Effector memory CD4-positive, alpha-beta T cell (primary cell): ENCODE results near the gene COMMD2.

Experiments
- DNase-seq, 3 donors: peaks; one replicate each; pipeline ENCODE4 v3.0.0-alpha.2; 2020
- H3K27ac ChIP-seq: 2 replicates; pipeline ENCODE4 v1.7.0; 2013; ENCODE audit warnings: mild to moderate bottlenecking, low read length, moderate library complexity; ENCODE audit not compliant: insufficient read depth, poor library complexity, severe bottlenecking
- H3K27me3 ChIP-seq: replicated peaks from 2 replicates; pipeline ENCODE4 v1.7.0; 2013; ENCODE audit warnings: mild to moderate bottlenecking, low read length; ENCODE audit not compliant: insufficient read depth, control insufficient read depth, poor library complexity, severe bottlenecking
- H3K36me3 ChIP-seq: 2 replicates; pipeline ENCODE4 v1.7.0; 2013; ENCODE audit warnings: mild to moderate bottlenecking, low read length, moderate library complexity; ENCODE audit not compliant: control insufficient read depth, insufficient read depth
- H3K4me1 ChIP-seq: 2 replicates; pipeline ENCODE4 v1.7.0; 2013; ENCODE audit warnings: low read length, mild to moderate bottlenecking; ENCODE audit not compliant: control insufficient read depth, insufficient read depth, poor library complexity, severe bottlenecking
- H3K4me3 ChIP-seq: 2 replicates; pipeline ENCODE4 v1.7.0; 2013; ENCODE audit warnings: low read length, low read depth, mild to moderate bottlenecking; ENCODE audit not compliant: insufficient read depth, poor library complexity, severe bottlenecking
- H3K9me3 ChIP-seq: 2 replicates; pipeline ENCODE4 v1.7.0; 2013; ENCODE audit warnings: mild to moderate bottlenecking, low read length, moderate library complexity; ENCODE audit not compliant: control insufficient read depth

Gene COMMD2

GRCh38 chr3:149765762-149766334 is 13.6 kb upstream of the COMMD2 start:
- no peaks in the 10 kb centered on the region for H3K36me3 ChIP-seq
- H3K27me3 ChIP-seq: peaks cover 6% of the 10 kb centered on the region
- H3K9me3 ChIP-seq: no peaks in the 10 kb centered on the region
- DNase-seq: no peak
- H3K4me3 ChIP-seq: no peak overlapping the region
- H3K4me1 ChIP-seq: no peaks in the 10 kb centered on the region
- no peak overlapping the region for H3K27ac ChIP-seq

GRCh38 chr3:149764302-149764701 is 12.0 kb upstream of the COMMD2 start:
- no peak overlapping the region for H3K4me3 ChIP-seq
- H3K9me3 ChIP-seq: no peaks in the 10 kb centered on the region
- H3K36me3 ChIP-seq: no peaks in the 10 kb centered on the region
- no peaks in the 10 kb centered on the region for H3K4me1 ChIP-seq
- H3K27me3 ChIP-seq: peaks cover 6% of the 10 kb centered on the region
- no peak for DNase-seq
- H3K27ac ChIP-seq: no peak overlapping the region

GRCh38 chr3:149763565-149764195 is 11.4 kb upstream of the COMMD2 start:
- Histone ChIP-seq H3K27ac (no peak overlapping the region), H3K27me3 (peaks cover 6% of the 10 kb centered on the region), H3K9me3 (no peaks in the 10 kb centered on the region), H3K36me3 (no peaks in the 10 kb centered on the region), H3K4me1 (no peaks in the 10 kb centered on the region), H3K4me3 (no peak overlapping the region)
- no peak for DNase-seq

- H3K36me3 ChIP-seq: no peaks in the 10 kb centered on the region
- H3K4me3 ChIP-seq: no peak overlapping the region
- H3K4me1 ChIP-seq: peaks cover 5% of the 10 kb centered on the region
- no peaks in the 10 kb centered on the region for H3K9me3 ChIP-seq
- DNase-seq: no peak
- no peaks in the 10 kb centered on the region for H3K27me3 ChIP-seq
- no peak overlapping the region for H3K27ac ChIP-seq
Observed at GRCh38 chr3:149753717-149754116, 1.4 kb upstream of the COMMD2 start.

GRCh38 chr3:149752788-149753136 is 473 bp upstream of the COMMD2 start:
- no peaks in the 10 kb centered on the region for H3K36me3 ChIP-seq
- DNase-seq: no peak

GRCh38 chr3:149751551-149751950 is 738 bp downstream of the COMMD2 start:
- Histone ChIP-seq H3K9me3 (no peaks in the 10 kb centered on the region), H3K27me3 (no peaks in the 10 kb centered on the region), H3K4me3 (peak overlapping the region; percentile 87), H3K36me3 (no peaks in the 10 kb centered on the region), H3K27ac (peak overlapping the region; percentile 65), H3K4me1 (peaks cover 5% of the 10 kb centered on the region)
- DNase-seq: no peak

More at GRCh38 chr3:149752788-149753136, 473 bp upstream of the COMMD2 start:
- Histone ChIP-seq H3K27ac (peak overlapping the region; percentile 65), H3K9me3 (no peaks in the 10 kb centered on the region), H3K4me1 (peaks cover 5% of the 10 kb centered on the region), H3K27me3 (no peaks in the 10 kb centered on the region), H3K4me3 (peak overlapping the region; percentile 87)

- peaks cover 37% of the 10 kb centered on the region for H3K36me3 ChIP-seq
- H3K4me1 ChIP-seq: no peaks in the 10 kb centered on the region
- H3K9me3 ChIP-seq: no peaks in the 10 kb centered on the region
- H3K27ac ChIP-seq: no peak overlapping the region
- H3K27me3 ChIP-seq: no peaks in the 10 kb centered on the region
- no peak for DNase-seq
- H3K4me3 ChIP-seq: no peak overlapping the region
Observed at GRCh38 chr3:149744606-149745005, 7.7 kb downstream of the COMMD2 start.

- Histone ChIP-seq H3K9me3 (no peaks in the 10 kb centered on the region), H3K4me1 (no peaks in the 10 kb centered on the region), H3K27me3 (no peaks in the 10 kb centered on the region), H3K27ac (no peak overlapping the region), H3K4me3 (no peak overlapping the region), H3K36me3 (peaks cover 37% of the 10 kb centered on the region)
- DNase-seq: no peak
Observed at GRCh38 chr3:149744151-149744550, 8.1 kb downstream of the COMMD2 start.

GRCh38 chr3:149739396-149739795 is 12.9 kb downstream of the COMMD2 start:
- Histone ChIP-seq H3K9me3 (no peaks in the 10 kb centered on the region), H3K4me3 (no peak overlapping the region), H3K27ac (no peak overlapping the region), H3K4me1 (no peaks in the 10 kb centered on the region), H3K27me3 (no peaks in the 10 kb centered on the region), H3K36me3 (peaks cover 23% of the 10 kb centered on the region)
- no peak for DNase-seq

GRCh38 chr3:149738876-149739275 is 13.4 kb downstream of the COMMD2 start:
- Histone ChIP-seq H3K4me3 (no peak overlapping the region), H3K9me3 (no peaks in the 10 kb centered on the region), H3K4me1 (no peaks in the 10 kb centered on the region), H3K27ac (no peak overlapping the region), H3K36me3 (peaks cover 18% of the 10 kb centered on the region), H3K27me3 (no peaks in the 10 kb centered on the region)
- no peak for DNase-seq
